ENCODE results near the gene SASH1.

GRCh38 chr6:148328876-148329555 lies 13.6 kb upstream of the SASH1 start:
- TF ChIP-seq, protein P1, sequence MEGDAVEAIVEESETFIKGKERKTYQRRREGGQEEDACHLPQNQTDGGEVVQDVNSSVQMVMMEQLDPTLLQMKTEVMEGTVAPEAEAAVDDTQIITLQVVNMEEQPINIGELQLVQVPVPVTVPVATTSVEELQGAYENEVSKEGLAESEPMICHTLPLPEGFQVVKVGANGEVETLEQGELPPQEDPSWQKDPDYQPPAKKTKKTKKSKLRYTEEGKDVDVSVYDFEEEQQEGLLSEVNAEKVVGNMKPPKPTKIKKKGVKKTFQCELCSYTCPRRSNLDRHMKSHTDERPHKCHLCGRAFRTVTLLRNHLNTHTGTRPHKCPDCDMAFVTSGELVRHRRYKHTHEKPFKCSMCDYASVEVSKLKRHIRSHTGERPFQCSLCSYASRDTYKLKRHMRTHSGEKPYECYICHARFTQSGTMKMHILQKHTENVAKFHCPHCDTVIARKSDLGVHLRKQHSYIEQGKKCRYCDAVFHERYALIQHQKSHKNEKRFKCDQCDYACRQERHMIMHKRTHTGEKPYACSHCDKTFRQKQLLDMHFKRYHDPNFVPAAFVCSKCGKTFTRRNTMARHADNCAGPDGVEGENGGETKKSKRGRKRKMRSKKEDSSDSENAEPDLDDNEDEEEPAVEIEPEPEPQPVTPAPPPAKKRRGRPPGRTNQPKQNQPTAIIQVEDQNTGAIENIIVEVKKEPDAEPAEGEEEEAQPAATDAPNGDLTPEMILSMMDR (IDR thresholded peaks at IDR 0.05; ENCODE audit: insufficient read depth, low read length, poor library complexity, severe bottlenecking) = no peak
- no peak for TF ChIP-seq EZH2phosphoT487 (conservative IDR thresholded peaks at IDR 0.05; ENCODE audit: low read length)

Data from SU-DHL-6 (cell line).